GM18508 (cell line): Measurements from ENCODE around the gene TENT5D.
"Not testable (repeated sequence)": the region's sequence is repeated elsewhere in the genome, so short reads cannot be mapped to it uniquely, and the experiment has no call there.

Experiments
- ATAC-seq: cut with Tn5 transposase; IDR thresholded peaks from one replicate; pipeline ENCODE4 v1.9.1; 2021; ENCODE audit warnings: moderate number of reproducible peaks; ENCODE audit not compliant: insufficient read depth, unreplicated experiment

The TENT5D gene

GRCh38 chrX:80420147-80420546 is at the start of gene TENT5D:
TSS of gene TENT5D (plus strand) at chrX:80420447. CDS start at chrX:80442540, 22,093 bp downstream.
- no peak for ATAC-seq

- not testable (repeated sequence) for ATAC-seq
These were observed 34.6 kb upstream of the TENT5D start for GRCh38 chrX:80385651-80386050.

GRCh38 chrX:80388206-80388605 is 32.0 kb upstream of the TENT5D start:
- ATAC-seq: no peak

DNA sequence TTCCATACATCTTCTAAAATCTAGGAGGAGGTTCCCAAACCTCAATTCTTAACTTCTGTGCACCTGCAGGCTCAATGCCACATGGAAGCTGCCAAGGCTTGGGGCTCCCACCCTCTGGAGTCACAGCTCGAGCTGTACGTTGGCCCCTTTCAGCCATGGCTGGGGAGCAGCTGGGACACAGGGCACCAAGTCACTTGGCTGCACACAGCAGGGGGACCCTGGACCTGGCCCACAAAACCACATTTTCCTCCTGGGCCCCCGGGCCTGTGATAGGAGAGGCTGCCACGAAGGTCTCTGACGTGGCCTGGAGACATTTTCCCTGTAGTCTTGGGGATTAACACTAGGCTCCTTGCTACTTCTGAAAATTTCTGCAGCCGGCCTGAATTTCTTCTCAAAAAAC is 8.2 kb upstream of the TENT5D start:
- no peak for ATAC-seq

GRCh38 chrX:80423000-80423399 is 2.8 kb downstream of the TENT5D start:
- no peak for ATAC-seq

GRCh38 chrX:80423744-80424143 is 3.5 kb downstream of the TENT5D start:
- ATAC-seq: no peak

DNA sequence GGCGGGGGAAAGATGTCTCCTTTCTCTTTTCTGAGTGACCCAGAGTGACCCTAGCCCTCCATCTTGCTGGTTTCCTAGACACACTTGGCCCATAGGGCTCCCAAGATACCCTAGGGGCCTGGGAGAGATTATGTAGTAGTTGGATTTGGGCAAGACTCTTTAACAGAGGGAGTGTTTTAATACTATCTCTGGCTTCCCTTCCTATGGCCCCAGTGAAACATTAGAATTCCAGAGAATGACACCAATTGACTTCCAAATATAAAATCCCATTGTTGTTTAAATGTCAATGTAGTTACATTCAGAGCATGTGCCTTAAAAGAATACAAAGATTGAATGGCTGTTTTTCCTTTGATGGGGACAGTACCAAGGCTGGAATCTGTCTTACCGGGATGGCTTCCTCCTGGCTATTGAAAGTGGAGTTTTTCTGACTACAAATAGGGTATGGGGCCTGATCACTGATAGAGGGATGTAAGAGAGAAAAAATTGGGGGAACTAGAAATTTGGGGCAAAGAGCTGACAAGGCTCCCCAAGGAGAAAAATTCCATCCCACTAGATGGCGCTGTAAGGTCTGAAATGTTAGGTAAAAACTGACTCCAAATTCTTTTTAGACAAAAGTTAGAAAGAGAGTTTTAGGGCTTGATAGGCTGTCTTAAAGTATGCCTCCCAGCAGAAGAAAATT is 10.7 kb downstream of the TENT5D start:
- no peak for ATAC-seq

- ATAC-seq: no peak
These were observed 11.2 kb downstream of the TENT5D start for GRCh38 chrX:80431505-80431832.

DNA sequence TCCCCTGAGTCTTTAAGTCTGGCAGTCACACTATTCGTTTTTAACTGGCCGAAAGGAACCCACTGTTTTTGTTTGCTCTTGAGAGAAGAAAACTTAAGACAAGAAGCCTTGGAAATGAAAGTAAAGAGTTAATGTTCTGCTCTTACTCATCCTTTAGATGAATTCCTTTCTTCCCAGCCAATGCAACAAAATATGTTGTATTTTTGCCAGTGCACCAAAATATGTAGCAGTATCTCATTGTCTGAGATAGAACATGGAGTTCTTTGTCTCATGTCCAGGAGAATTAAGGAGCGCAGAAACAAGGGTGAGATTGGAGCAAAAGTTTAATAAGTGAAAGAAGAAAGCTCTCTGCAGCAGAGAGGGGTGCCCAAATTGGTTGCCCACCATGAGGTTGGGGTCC is 12.2 kb downstream of the TENT5D start:
- no peak for ATAC-seq

DNA sequence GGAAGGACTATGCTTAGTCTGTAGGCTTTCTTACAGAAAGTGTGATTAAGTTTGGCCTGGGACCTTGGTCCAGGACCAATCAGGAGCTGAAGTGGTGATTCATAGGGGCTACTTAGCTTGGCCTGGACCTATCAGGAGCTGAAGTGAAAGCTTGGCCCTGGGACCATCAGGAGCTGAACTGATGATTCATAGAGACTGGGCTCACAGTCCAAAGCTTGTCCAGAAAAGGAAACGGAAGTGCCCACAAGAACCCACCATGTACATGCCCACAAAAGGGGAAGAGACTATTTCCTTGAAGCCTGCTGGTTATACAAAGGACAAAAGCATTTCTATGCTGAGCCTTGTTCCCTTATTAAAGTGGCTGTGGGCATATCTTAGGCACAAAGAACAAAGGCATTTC is 12.6 kb downstream of the TENT5D start:
- no peak for ATAC-seq

DNA sequence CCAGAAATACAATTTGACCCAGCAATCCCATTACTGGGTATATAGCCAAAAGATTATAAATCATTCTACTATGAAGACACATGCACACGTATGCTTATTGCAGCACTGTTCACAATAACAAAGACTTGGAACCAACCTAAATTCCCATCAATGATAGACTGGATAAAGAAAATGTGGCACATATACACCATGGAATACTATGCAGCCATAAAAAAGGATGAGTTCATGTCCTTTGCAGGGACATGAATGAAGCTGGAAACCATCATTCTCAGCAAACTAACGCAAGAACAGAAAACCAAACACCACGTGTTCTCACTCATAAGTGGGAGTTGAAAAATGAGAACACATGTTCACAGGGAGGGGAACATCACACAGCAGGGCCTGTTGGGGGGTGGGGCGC is 47.9 kb downstream of the TENT5D start:
- not testable (repeated sequence) for ATAC-seq

DNA sequence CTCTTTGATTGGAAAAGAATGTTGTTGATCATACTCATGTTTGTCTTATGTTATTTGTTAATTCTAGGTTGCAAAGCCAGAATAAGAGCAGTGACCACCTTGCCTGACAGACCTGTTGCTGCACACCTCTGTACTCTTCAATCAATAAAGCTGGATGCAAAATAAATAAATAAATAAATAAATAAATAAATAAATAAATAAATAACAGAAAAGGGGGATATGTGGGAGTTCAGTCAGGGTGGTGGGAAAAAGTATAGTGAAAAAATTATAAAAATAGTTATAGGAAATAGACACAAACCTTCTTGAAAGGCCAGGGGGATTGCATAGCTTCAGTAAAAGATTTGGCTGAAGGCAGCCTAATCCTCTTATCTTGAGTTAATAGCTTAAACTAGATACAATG is 51.3 kb downstream of the TENT5D start:
- ATAC-seq: no peak

GRCh38 chrX:80485543-80485942 is 65.3 kb downstream of the TENT5D start:
- no peak for ATAC-seq

GRCh38 chrX:80486299-80486698 is 66.1 kb downstream of the TENT5D start:
- no peak for ATAC-seq

GRCh38 chrX:80489166-80489565 is 68.9 kb downstream of the TENT5D start:
- ATAC-seq: no peak
